GM23338 (cell line): ENCODE measurements around the gene GRIA3. TPM values are rescaled to one million over a fixed set of nuclear protein-coding genes. Genes with fewer than 3 reads are reported as not detected.
A peak's percentile ranks its signal among the peaks of the same experiment; 100 is the strongest.

Experiments
- ATAC-seq: fragments of 200-7000 bp; cut with Tn5 transposase; 3 replicates; pipeline ENCODE4 v1.9.1; 2020
- DNase-seq: peaks from one replicate; pipeline ENCODE4 v3.0.0-alpha.2; 2015; ENCODE audit warnings: low spot score
- H2AFZ ChIP-seq: fragments of 200-600 bp; sonication (generic); 2 replicates; pipeline ENCODE4 v1.8.0; 2016; ENCODE audit warnings: antibody characterized with exemption, mild to moderate bottlenecking, moderate library complexity
- H3F3A ChIP-seq: fragments of 200-600 bp; sonication (generic); replicated peaks from 2 replicates; pipeline ENCODE4 v1.8.0; 2017; ENCODE audit warnings: antibody characterized with exemption, mixed run types, low read depth
- H3K27ac ChIP-seq: fragments of 200-600 bp; sonication (generic); 2 replicates; pipeline ENCODE4 v1.6.1; 2016; ENCODE audit warnings: low read depth
- H3K27me3 ChIP-seq: fragments of 200-600 bp; sonication (generic); 2 replicates; pipeline ENCODE4 v1.8.0; 2016; ENCODE audit warnings: mild to moderate bottlenecking, mixed run types, moderate library complexity; ENCODE audit not compliant: insufficient read depth
- H3K36me3 ChIP-seq: fragments of 200-600 bp; sonication (generic); 2 replicates; pipeline ENCODE4 v1.8.0; 2016; ENCODE audit warnings: mild to moderate bottlenecking; ENCODE audit not compliant: insufficient read depth
- H3K4me1 ChIP-seq: fragments of 200-600 bp; sonication (generic); 2 replicates; pipeline ENCODE4 v1.8.0; 2016; ENCODE audit warnings: mild to moderate bottlenecking, moderate library complexity; ENCODE audit not compliant: insufficient read depth
- H3K4me2 ChIP-seq: fragments of 200-600 bp; sonication (generic); 2 replicates; pipeline ENCODE4 v1.7.1; 2017; ENCODE audit warnings: mixed run types
- H3K4me3 ChIP-seq: fragments of 200-600 bp; sonication (generic); 2 replicates; pipeline ENCODE4 v1.6.1; 2016; ENCODE audit warnings: mixed run types
- H3K79me2 ChIP-seq: fragments of 200-600 bp; sonication (generic); replicated peaks from 2 replicates; pipeline ENCODE4 v1.8.0; 2017; ENCODE audit warnings: mild to moderate bottlenecking; ENCODE audit not compliant: insufficient read depth
- H3K9me2 ChIP-seq: fragments of 200-600 bp; sonication (generic); 2 replicates; pipeline ENCODE4 v1.8.0; 2017; ENCODE audit not compliant: insufficient read depth
- H4K20me1 ChIP-seq: fragments of 200-600 bp; sonication (generic); replicated peaks from 2 replicates; pipeline ENCODE4 v1.8.0; 2017; ENCODE audit warnings: mild to moderate bottlenecking; ENCODE audit not compliant: insufficient read depth
- H3K27ac Mint-ChIP-seq: 2 replicates; pipeline ENCODE4 v1.8.0; 2020; ENCODE audit warnings: inconsistent platforms, mild to moderate bottlenecking, moderate library complexity, mixed read lengths
- H3K27me3 Mint-ChIP-seq: 3 replicates; pipeline ENCODE4 v1.8.0; 2022; ENCODE audit warnings: low read depth, mild to moderate bottlenecking, moderate library complexity, mixed read lengths, inconsistent platforms; ENCODE audit not compliant: insufficient read depth, poor library complexity
- H3K36me3 Mint-ChIP-seq: 3 replicates; pipeline ENCODE4 v1.8.0; 2021; ENCODE audit warnings: low read depth, mild to moderate bottlenecking, inconsistent platforms, moderate library complexity, mixed read lengths
- H3K4me1 Mint-ChIP-seq: 3 replicates; pipeline ENCODE4 v1.8.0; 2020; ENCODE audit warnings: mild to moderate bottlenecking, inconsistent platforms, mixed read lengths
- H3K4me3 Mint-ChIP-seq: 3 replicates; pipeline ENCODE4 v1.8.0; 2021; ENCODE audit warnings: moderate library complexity, mild to moderate bottlenecking, inconsistent platforms, mixed read lengths
- H3K9me3 Mint-ChIP-seq: 3 replicates; pipeline ENCODE4 v1.8.0; 2020; ENCODE audit warnings: moderate library complexity, mild to moderate bottlenecking, inconsistent platforms, mixed read lengths
- CREB1 ChIP-seq: fragments of 250-450 bp; sonication (Bioruptor Pico); IDR thresholded peaks from 2 replicates; pipeline ENCODE4 v1.5.0; 2020; ENCODE audit warnings: low read depth, mild to moderate bottlenecking, moderate library complexity
- EZH2 ChIP-seq: fragments of 200-600 bp; sonication (generic); IDR thresholded peaks from one replicate; pipeline ENCODE4 v1.8.0; 2017; ENCODE audit warnings: antibody characterized with exemption, mild to moderate bottlenecking, low read depth; ENCODE audit not compliant: unreplicated experiment
- EZH2phosphoT487 ChIP-seq: fragments of 200-600 bp; sonication (generic); IDR thresholded peaks from one replicate; pipeline ENCODE4 v1.8.1; 2018; ENCODE audit warnings: antibody characterized with exemption; ENCODE audit not compliant: unreplicated experiment
- JUNB ChIP-seq: IDR thresholded peaks from one replicate; pipeline ENCODE4 v1.6.1; 2016; ENCODE audit warnings: antibody characterized with exemption; ENCODE audit not compliant: unreplicated experiment
- NANOG ChIP-seq: IDR thresholded peaks from 2 replicates; pipeline ENCODE4 v1.6.1; 2016; ENCODE audit warnings: antibody characterized with exemption, borderline replicate concordance
- POLR2AphosphoS5 ChIP-seq: IDR thresholded peaks from 2 replicates; pipeline ENCODE4 v1.6.1; 2016; ENCODE audit warnings: antibody characterized with exemption, low read depth
- REST ChIP-seq: IDR thresholded peaks from one replicate; pipeline ENCODE4 v1.6.1; 2018; ENCODE audit warnings: antibody characterized with exemption; ENCODE audit not compliant: unreplicated experiment
- STAT1 ChIP-seq: IDR thresholded peaks from one replicate; pipeline ENCODE4 v1.6.1; 2016; ENCODE audit warnings: antibody characterized with exemption; ENCODE audit not compliant: unreplicated experiment
- ZNF331 ChIP-seq: fragments of 250-450 bp; sonication (Bioruptor Pico); IDR thresholded peaks from 2 replicates; pipeline ENCODE4 v1.5.0; 2020; ENCODE audit warnings: low read depth, mild to moderate bottlenecking, moderate library complexity
- polyA plus RNA-seq: library from polyadenylated mRNA; unstranded; fragments of >200 nt; fragmentation: Nextera tagmentation; extraction: Ambion mirVana; gene quantifications from 2 replicates; pipeline ENCODE4 v1.2.1, GENCODE V29; 2016
- total RNA-seq: library from RNA; depleted of rRNA; stranded (reverse); fragments of >200 nt; shearing (Covaris generic); gene quantifications from 2 replicates; pipeline ENCODE4 v1.2.3, GENCODE V29; 2014
- TF ChIP-seq, protein P1 (sequence below): IDR thresholded peaks from 2 replicates; pipeline ENCODE4 v1.6.1; 2016; ENCODE audit warnings: antibody characterized with exemption
- TF ChIP-seq, protein P2 (sequence below), 2 experiments: fragments of 200-600 bp in 1 of 2; sonication (generic) in 1 of 2; conservative IDR thresholded peaks; 2 replicates each; pipeline versions ENCODE4 v1.5.1 to v1.6.1; 2016 to 2017; ENCODE audit warnings: antibody characterized with exemption in 2 of 2, low read depth in 2 of 2, mild to moderate bottlenecking in 2 of 2, moderate library complexity in 1 of 2

The GRIA3 gene
- total and polyA plus RNA-seq, 2 experiments from 2014 or later = 2.7 to 5.6 TPM

- TF ChIP-seq REST (no peak), JUNB (no peak), ZNF331 (no peak), EZH2phosphoT487 (no peak), CREB1 (CRISPR knock-in tag) (no peak), STAT1 (no peak), EZH2 (no peak)
- TF ChIP-seq, protein P1, sequence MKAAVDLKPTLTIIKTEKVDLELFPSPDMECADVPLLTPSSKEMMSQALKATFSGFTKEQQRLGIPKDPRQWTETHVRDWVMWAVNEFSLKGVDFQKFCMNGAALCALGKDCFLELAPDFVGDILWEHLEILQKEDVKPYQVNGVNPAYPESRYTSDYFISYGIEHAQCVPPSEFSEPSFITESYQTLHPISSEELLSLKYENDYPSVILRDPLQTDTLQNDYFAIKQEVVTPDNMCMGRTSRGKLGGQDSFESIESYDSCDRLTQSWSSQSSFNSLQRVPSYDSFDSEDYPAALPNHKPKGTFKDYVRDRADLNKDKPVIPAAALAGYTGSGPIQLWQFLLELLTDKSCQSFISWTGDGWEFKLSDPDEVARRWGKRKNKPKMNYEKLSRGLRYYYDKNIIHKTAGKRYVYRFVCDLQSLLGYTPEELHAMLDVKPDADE = no peak
Measured at GRCh38 chrX:123184866-123185276, 793 bp downstream of the GRIA3 start (continued).

DNA sequence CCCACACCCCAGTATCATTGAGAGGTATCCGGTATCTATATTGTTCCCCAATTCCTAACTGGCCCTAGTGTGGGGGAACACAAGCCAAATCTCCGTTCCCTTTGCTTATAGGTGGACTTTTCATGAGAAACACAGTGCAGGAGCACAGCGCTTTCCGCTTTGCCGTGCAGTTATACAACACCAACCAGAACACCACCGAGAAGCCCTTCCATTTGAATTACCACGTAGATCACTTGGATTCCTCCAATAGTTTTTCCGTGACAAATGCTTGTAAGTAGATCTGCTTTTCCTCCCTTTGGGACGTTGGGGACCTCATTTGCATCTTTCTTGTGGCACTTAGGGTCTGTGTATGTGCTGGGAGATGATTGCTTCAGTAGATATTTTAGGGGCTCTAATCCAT lies 1.6 kb downstream of the GRIA3 start:
- Histone ChIP-seq H3K27me3 (peaks cover 25% of the 10 kb centered on the region), H2AFZ (no peak overlapping the region), H3K4me2 (peak overlapping the region; percentile 79), H3K36me3 (no peaks in the 10 kb centered on the region), H3K4me1 (peaks cover 6% of the 10 kb centered on the region), H3K79me2 (no peaks in the 10 kb centered on the region), H3K4me3 (peak overlapping the region; percentile 64), H3K27ac (no peak overlapping the region), H4K20me1 (no peaks in the 10 kb centered on the region), H3K9me2 (no peaks in the 10 kb centered on the region), H3F3A (no peaks in the 10 kb centered on the region)
- Mint-ChIP-seq H3K36me3 (no peaks in the 10 kb centered on the region), H3K4me3 (peak overlapping the region; percentile 85), H3K27ac (no peak overlapping the region), H3K27me3 (peaks cover 14% of the 10 kb centered on the region), H3K4me1 (peaks cover 37% of the 10 kb centered on the region), H3K9me3 (no peaks in the 10 kb centered on the region)
- no peak for DNase-seq
- ATAC-seq = no peak
- TF ChIP-seq POLR2AphosphoS5 (no peak), EZH2 (no peak), CREB1 (CRISPR knock-in tag) (no peak), ZNF331 (no peak), NANOG (no peak), REST (no peak)
- TF ChIP-seq, protein P2, sequence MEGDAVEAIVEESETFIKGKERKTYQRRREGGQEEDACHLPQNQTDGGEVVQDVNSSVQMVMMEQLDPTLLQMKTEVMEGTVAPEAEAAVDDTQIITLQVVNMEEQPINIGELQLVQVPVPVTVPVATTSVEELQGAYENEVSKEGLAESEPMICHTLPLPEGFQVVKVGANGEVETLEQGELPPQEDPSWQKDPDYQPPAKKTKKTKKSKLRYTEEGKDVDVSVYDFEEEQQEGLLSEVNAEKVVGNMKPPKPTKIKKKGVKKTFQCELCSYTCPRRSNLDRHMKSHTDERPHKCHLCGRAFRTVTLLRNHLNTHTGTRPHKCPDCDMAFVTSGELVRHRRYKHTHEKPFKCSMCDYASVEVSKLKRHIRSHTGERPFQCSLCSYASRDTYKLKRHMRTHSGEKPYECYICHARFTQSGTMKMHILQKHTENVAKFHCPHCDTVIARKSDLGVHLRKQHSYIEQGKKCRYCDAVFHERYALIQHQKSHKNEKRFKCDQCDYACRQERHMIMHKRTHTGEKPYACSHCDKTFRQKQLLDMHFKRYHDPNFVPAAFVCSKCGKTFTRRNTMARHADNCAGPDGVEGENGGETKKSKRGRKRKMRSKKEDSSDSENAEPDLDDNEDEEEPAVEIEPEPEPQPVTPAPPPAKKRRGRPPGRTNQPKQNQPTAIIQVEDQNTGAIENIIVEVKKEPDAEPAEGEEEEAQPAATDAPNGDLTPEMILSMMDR (conservative IDR thresholded peaks at IDR 0.05; ENCODE audit: low read depth in 2 of 2) = no peak
